Cardiac fibroblast (primary cell): ENCODE measurements around the gene ZDHHC3.

ENCODE experiments used
- DNase-seq, 2 donors: peaks; one replicate each; pipeline versions ENCODE4 v3.0.0 to v3.0.0-alpha.2; 2010; ENCODE audit warnings: low read depth in 2 of 2
- H3K4me3 ChIP-seq, 2 donors: replicated peaks in 1 of 2; 1 replicate in 1 of 2; 2 replicates in 1 of 2; pipeline ENCODE4 v1.5.1; 2011; ENCODE audit warnings: low read depth in 2 of 2, low read length in 2 of 2, mild to moderate bottlenecking in 2 of 2, moderate library complexity in 1 of 2
- TF ChIP-seq, protein P1 (sequence below): IDR thresholded peaks from one replicate; pipeline ENCODE4 v1.5.1; 2011; ENCODE audit warnings: low read depth, mild to moderate bottlenecking, low read length, inconsistent platforms

Gene ZDHHC3

DNA sequence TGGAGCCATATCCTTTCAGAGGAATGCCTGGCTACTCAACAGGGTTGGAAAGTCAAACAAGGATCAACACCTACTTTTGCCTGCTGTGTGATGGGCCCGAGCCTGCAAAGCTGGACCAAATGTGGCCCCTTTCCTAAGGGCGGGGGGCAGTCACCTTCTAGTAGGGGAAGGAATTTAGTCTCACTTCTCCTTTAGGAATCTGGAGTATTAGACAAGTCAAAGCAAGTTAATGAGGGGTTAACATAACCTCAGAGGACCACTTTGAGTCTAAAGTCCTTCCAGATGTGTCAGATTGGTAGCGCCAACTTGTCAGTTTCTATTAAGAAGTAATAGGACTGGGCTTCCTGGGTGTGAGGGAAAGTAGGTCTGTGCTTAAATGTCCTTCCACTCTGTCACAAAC lies 6.8 kb upstream of the ZDHHC3 start:
- H3K4me3 ChIP-seq, result no peak overlapping the region
- TF ChIP-seq, protein P1, sequence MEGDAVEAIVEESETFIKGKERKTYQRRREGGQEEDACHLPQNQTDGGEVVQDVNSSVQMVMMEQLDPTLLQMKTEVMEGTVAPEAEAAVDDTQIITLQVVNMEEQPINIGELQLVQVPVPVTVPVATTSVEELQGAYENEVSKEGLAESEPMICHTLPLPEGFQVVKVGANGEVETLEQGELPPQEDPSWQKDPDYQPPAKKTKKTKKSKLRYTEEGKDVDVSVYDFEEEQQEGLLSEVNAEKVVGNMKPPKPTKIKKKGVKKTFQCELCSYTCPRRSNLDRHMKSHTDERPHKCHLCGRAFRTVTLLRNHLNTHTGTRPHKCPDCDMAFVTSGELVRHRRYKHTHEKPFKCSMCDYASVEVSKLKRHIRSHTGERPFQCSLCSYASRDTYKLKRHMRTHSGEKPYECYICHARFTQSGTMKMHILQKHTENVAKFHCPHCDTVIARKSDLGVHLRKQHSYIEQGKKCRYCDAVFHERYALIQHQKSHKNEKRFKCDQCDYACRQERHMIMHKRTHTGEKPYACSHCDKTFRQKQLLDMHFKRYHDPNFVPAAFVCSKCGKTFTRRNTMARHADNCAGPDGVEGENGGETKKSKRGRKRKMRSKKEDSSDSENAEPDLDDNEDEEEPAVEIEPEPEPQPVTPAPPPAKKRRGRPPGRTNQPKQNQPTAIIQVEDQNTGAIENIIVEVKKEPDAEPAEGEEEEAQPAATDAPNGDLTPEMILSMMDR, result no peak
- no peak for DNase-seq

DNA sequence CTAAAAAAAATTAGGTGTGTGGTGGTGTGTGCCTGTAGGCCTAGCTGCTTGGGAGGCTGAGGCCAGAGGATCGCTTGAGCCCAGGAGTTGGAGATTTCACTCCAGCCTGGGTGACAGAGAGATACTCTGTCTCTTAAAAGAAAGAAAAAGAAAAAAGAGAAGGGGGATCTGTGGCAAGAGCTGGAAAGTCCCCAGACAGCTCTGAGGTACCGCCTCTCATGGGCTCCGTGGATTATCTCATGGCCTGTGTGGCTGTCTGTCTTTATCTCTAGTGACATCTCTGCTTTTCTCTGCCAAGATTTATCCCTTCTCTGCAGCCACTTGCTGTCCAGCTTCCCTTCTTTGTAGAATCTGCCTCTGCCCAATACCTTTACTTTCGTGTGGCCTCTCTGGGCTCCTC lies 5.8 kb upstream of the ZDHHC3 start:
- no peak overlapping the region for H3K4me3 ChIP-seq
- TF ChIP-seq, protein P1, result no peak
- no peak for DNase-seq

DNA sequence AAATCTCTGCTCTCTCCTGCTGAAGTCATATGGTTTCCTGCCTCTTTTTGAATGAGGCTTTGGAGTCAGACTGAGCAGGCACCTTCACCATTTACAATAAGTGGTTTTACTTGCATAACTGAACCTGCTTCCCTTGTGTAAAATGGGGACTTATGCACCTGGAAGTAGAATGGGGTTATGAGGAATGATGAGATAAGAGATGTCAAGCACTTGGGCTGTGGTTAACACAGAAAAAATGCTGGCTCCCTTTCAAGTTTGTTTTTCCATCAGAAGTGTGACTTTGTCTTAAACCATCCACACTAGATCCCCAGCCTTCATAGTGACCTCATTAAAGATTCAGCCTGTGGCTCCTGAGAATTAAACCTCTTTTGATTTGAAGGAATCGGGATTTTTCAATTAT lies 5.2 kb upstream of the ZDHHC3 start:
- TF ChIP-seq, protein P1, result no peak
- DNase-seq, result peak; percentile 28 to 45

DNA sequence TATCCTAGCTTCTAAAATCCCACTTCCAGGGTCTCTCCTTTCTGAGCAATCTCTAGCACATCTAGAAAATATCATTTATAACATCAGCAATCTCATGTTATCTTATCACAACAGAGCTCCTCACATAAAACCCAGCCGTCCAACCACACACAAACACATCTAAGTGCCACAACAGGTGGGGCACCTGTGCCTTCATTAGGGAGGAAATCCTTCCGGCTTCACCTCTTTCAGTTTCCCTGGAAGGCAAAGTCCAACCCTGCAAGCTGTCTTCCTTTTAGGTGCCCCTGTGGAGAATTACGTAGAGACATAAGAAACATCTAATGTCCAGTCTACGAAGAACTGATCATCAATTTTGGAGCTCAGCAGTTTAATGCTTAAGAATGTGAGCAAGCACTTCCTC lies 1.6 kb downstream of the ZDHHC3 start:
- peak overlapping the region; percentile 92 to 95 for H3K4me3 ChIP-seq
- TF ChIP-seq, protein P1, result no peak
- DNase-seq, result no peak

More for the DNA sequence above, 5.2 kb upstream of the ZDHHC3 start:
- H3K4me3 ChIP-seq, result no peak overlapping the region

DNA sequence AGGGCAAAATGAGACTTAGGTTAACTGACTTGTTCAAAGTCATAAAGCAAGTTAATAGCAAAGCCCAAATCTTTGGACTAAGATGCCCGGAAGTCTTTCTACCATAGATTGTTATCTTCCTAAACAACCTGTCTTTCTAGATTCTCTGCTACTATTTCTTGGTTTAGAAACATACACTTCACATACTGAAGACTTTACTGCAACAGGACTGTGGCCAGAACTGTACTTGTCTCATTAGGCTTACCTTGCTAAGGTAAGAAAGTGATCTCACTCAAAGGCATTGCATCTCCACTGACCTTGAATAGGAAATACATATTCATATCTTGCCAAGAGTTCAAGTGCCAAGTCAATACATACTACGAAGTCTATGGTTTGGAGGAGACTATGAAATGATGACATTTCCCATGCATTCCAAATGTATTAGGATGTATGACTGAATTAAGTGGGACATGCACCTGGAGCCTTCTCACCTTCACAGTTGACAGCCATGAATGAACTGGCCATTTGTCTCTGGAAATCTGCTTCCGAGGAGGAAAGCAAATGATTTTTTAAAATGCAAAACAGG lies 5.0 kb downstream of the ZDHHC3 start:
- no peak for DNase-seq
- TF ChIP-seq, protein P1, result no peak

DNA sequence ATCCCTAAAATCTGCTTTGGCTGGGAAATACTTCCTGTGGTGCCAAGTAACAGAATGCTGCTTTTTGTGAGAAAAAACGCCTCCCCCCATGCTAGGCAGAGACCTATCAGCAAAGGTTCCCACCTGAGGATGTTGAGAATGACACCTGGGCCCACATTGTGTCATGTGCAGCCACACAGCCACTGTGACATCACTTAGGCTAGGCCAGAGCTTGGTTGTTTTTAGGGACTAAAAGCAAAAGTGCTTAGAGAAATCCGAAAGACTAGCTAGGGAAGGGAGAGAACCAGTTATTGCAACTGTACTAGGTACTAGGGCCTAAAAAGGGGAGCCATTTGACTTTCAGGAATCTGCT lies 6.2 kb downstream of the ZDHHC3 start:
- TF ChIP-seq, protein P1, result no peak
- H3K4me3 ChIP-seq, result no peak overlapping the region
- no peak for DNase-seq

More for the DNA sequence above, 5.0 kb downstream of the ZDHHC3 start:
- H3K4me3 ChIP-seq, result no peak overlapping the region

DNA sequence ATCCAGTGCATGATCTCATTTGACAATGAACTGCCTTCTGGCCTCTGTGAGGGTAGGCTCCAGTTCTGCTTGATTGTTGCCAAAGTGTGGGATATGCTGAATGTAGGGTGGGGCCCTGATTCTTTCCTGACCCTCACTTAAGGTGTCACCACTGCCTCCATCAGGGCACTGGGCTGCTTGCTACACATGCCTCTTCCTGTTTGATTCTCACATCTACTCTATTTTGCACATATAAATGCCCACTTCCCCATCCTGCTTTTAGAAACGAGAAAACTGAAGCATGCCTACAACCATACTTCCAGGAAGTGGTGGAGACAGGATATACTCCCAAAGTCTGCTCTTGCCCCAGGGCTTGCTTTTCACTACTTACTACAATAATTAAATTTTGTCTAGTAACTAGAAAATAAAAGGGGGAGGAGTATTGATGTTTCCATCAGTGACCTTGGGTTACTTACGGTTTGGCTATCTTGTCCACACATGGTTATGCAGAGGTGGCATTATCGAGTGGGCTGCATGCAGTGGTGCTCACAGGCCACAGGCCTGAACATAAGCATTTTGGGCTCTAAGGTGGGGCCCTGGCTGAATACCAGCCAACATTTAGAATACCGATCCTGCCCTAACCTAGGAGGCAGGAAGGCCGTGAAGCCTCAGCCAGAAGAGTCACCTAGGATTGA lies 6.7 kb downstream of the ZDHHC3 start:
- TF ChIP-seq, protein P1, result no peak
- DNase-seq, result no peak
- no peak overlapping the region for H3K4me3 ChIP-seq
